Kidney (tissue), 14 donors: Measurements from ENCODE around the gene ZNF273. TPM values are rescaled to one million over a fixed set of nuclear protein-coding genes. Genes with fewer than 3 reads are reported as not detected.
A peak's percentile ranks its signal among the peaks of the same experiment; 100 is the strongest.

Experiments used
- DNase-seq, 5 donors: peaks; one replicate each; pipeline ENCODE4 v3.0.0-alpha.2; 2013 to 2020
- FAIRE-seq: peaks from 2 replicates; lab custom pipeline; 2012; peaks lifted over from hg19 to GRCh38; lab: Jason Lieb, UNC
- H3K27ac ChIP-seq, 2 donors: one replicate each; pipeline ENCODE4 v1.7.0; 2013; ENCODE audit warnings: low read depth in 2 of 2, low read length in 2 of 2, inconsistent platforms in 1 of 2
- H3K27me3 ChIP-seq: one replicate; pipeline ENCODE4 v1.7.1; 2013; ENCODE audit warnings: low read length, inconsistent platforms; ENCODE audit not compliant: control insufficient read depth, insufficient read depth
- H3K36me3 ChIP-seq, 3 donors: one replicate each; pipeline versions ENCODE4 v1.7.0 to v1.7.1; 2013; ENCODE audit warnings: low read length in 3 of 3, control low read depth in 1 of 3, inconsistent platforms in 1 of 3; ENCODE audit not compliant: insufficient read depth in 3 of 3, control insufficient read depth in 2 of 3
- H3K4me1 ChIP-seq, 3 donors: one replicate each; pipeline versions ENCODE4 v1.7.0 to v1.7.1; 2013; ENCODE audit warnings: low read length in 3 of 3, inconsistent platforms in 1 of 3, low read depth in 1 of 3; ENCODE audit not compliant: control insufficient read depth in 2 of 3, insufficient read depth in 2 of 3
- H3K4me3 ChIP-seq, 3 donors: one replicate each; pipeline versions ENCODE4 v1.7.0 to v1.8.1; 2013; ENCODE audit warnings: low read length in 3 of 3, control low read depth in 1 of 3, inconsistent platforms in 1 of 3
- H3K9ac ChIP-seq, 3 donors: one replicate each; pipeline versions ENCODE4 v1.7.0 to v1.7.1; 2013; ENCODE audit warnings: low read length in 3 of 3, control low read depth in 1 of 3, inconsistent platforms in 1 of 3
- H3K9me3 ChIP-seq, 3 donors: one replicate each; pipeline versions ENCODE4 v1.7.0 to v1.7.1; 2013; ENCODE audit warnings: low read length in 3 of 3, control low read depth in 1 of 3, inconsistent platforms in 1 of 3; ENCODE audit not compliant: control insufficient read depth in 2 of 3, insufficient read depth in 1 of 3
- intact Hi-C: fragments of 100-400 bp; cut with DNase I; formaldehyde crosslinking; loops from one replicate; pipeline ENCODE4 v1.11.1; 2022
- polyA plus RNA-seq: library from polyadenylated mRNA; stranded (reverse); fragments of 350-450 nt; fragmentation: Illumina TruSeq; extraction: RNeasy Lipid Tissue Mini Kit (QIAGEN cat#74804); gene quantifications from one replicate; pipeline ENCODE4 v1.2.3, GENCODE V29; 2014; ENCODE audit warnings: low read depth, low replicate concordance; ENCODE audit not compliant: insufficient read depth
- total RNA-seq: library from RNA; stranded (reverse); fragmentation: NEBNext Ultra II Directional; extraction: Animal tissue kit (Norgen Biotek cat#: 25700); gene quantifications from one replicate; pipeline ENCODE4 v1.2.1, GENCODE V29; 2021
- TF ChIP-seq, protein P1 (sequence below): IDR thresholded peaks from 3 replicates; pipeline ENCODE4 v1.5.1; 2012; ENCODE audit warnings: mild to moderate bottlenecking, moderate library complexity, borderline replicate concordance; ENCODE audit not compliant: insufficient read depth; ENCODE audit errors: extremely low read depth
- donor health status: control.
- donor health status: control.
- donor health status: control.
- donor health status: control.
- donor health status: control.
- donor health status: DM: yes; HTN: yes; CAD: no.
- donor health status: Normal renal cell carcinoma (clear cell type).

ZNF273 gene
- total and polyA plus RNA-seq, 2 donors from 2014 or later, result 1.7 to 5.4 TPM

DNA sequence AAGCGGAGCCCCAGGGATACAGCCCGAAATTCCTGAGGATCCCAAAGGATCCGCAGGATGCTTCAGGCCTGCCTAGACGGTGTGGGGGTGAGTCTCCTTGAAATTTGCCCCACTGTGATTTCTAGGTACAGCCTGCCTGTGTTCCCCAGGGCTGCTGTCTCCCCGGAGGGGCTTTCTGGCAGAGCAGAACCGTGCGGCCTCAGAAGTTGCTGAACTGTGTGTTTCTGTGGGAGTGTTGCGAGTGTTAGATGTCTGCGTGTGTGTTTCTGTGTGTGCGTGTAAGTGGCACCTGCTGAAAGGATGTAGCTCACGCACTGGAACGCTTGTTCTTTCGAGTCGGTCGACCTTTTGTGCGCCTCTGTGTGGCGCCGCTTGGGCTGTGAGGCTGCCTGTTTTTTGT, 27.8 kb upstream of the ZNF273 start:
- DNase-seq, result peak in 1 of 5 donors; percentile 4

DNA sequence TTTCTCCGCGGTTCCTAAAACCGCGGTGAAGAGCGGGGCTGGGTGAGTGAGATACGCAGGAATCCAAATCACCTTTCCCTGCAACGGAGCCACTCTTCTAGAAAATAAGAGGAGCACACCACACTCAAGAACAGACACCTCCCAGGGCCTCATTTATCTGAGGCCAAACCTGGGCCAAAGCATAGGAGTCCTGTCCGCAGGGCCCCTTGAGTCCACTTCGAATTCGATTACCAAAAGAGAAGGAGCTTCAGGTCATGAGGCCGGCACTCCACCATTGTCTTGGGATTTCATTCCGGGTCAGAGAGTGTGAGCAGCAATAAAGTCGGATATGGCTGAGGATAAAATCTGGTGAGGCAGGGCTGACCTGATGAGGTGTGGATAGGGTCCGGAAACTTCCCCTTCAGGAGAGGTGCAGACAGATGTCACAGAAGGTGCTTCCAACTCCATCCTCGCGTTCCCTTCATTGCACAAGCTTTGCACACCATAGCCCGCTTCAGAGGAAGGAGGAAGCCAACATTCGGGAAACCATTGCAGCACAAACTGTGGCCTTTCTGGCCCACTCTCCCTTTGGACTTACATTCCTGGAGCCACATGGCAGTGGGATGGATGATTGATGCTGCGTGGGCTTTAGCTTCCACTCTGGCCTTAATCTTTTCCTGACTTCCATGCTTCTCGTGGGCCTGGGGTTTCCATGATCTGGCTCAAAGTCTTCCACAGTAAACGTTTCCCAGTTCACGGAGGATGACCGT, 27.2 kb upstream of the ZNF273 start:
- no peak overlapping the region for H3K9ac ChIP-seq
- FAIRE-seq, result no peak
- H3K27ac ChIP-seq, result no peak overlapping the region
- DNase-seq, result peak in 1 of 5 donors; percentile 4
- intact Hi-C loops, result no loop called here
- H3K9me3 ChIP-seq, result peaks cover 0 to under 1% (median 0%) of the 10 kb centered on the region in 3 donors
- no peaks in the 10 kb centered on the region for H3K36me3 ChIP-seq
- TF ChIP-seq, protein P1, sequence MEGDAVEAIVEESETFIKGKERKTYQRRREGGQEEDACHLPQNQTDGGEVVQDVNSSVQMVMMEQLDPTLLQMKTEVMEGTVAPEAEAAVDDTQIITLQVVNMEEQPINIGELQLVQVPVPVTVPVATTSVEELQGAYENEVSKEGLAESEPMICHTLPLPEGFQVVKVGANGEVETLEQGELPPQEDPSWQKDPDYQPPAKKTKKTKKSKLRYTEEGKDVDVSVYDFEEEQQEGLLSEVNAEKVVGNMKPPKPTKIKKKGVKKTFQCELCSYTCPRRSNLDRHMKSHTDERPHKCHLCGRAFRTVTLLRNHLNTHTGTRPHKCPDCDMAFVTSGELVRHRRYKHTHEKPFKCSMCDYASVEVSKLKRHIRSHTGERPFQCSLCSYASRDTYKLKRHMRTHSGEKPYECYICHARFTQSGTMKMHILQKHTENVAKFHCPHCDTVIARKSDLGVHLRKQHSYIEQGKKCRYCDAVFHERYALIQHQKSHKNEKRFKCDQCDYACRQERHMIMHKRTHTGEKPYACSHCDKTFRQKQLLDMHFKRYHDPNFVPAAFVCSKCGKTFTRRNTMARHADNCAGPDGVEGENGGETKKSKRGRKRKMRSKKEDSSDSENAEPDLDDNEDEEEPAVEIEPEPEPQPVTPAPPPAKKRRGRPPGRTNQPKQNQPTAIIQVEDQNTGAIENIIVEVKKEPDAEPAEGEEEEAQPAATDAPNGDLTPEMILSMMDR, result no peak
- no peaks in the 10 kb centered on the region for H3K4me1 ChIP-seq
- no peaks in the 10 kb centered on the region for H3K27me3 ChIP-seq
- no peak overlapping the region for H3K4me3 ChIP-seq

More for the DNA sequence above, 27.8 kb upstream of the ZNF273 start:
- intact Hi-C loops, result no loop called here
- no peaks in the 10 kb centered on the region for H3K27me3 ChIP-seq
- FAIRE-seq, result no peak
- H3K4me3 ChIP-seq, result no peak overlapping the region
- H3K9me3 ChIP-seq, result no peaks in the 10 kb centered on the region
- TF ChIP-seq, protein P1, result no peak
- H3K36me3 ChIP-seq, result no peaks in the 10 kb centered on the region
- no peak overlapping the region for H3K9ac ChIP-seq
- H3K4me1 ChIP-seq, result no peaks in the 10 kb centered on the region
- H3K27ac ChIP-seq, result no peak overlapping the region

DNA sequence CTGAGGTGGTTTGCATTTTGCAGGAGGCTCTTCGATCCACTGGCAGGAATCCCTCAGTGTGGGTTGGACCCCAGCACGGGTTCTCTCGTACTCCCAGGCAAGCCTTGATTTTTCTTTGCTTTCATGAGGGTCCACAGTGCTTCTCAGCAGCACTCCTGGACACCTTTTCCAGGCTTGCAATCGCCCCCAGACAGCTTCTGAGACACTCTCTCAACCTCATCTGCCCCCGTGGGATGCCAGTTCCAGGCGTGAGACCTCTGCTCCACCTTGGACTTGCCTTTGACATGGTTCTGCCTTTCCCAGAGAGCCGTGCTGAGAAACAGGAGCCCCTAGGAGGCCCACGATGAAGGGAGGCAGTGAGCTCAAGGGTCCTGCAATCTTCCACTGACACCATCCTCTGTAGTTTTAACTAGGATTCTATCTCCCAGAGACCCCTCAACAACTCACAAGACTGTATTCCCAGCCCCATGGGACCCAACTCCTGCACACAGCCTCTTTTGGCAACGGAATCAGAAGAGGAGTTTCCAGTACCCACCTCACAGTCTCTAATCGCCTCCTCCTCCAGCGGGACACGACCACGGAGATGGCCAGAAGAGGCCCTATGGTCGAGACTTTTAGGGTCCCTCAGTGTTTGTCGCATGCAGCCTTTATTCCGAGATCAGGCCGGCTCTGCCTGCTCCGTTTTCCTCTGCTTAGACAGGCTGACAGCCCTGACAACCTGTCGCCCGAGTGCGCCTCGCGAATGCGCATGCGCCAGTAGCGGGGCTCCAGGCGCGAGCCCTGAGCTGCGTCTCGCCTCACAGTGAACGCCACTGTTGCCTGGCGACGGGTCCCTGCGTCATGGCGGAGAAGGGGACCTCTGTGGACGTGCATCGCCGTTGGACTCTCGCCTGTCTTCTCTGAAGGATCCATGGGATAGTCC, 26.0 kb upstream of the ZNF273 start:
- H3K9me3 ChIP-seq, result peaks cover 0 to 4% (median 0%) of the 10 kb centered on the region in 3 donors
- H3K36me3 ChIP-seq, result no peaks in the 10 kb centered on the region
- H3K4me3 ChIP-seq, result peak overlapping the region; percentile 15 to 48 (median 17)
- no peak for FAIRE-seq
- DNase-seq, result peak; percentile 83 to 91 (median 88)
- intact Hi-C loops, result no loop called here
- TF ChIP-seq, protein P1, result no peak
- H3K9ac ChIP-seq, result no peak overlapping the region
- no peak overlapping the region for H3K27ac ChIP-seq
- H3K4me1 ChIP-seq, result no peaks in the 10 kb centered on the region
- no peaks in the 10 kb centered on the region for H3K27me3 ChIP-seq
